Subcutaneous adipose tissue (tissue), 4 donors: ENCODE results near the gene GRID1. TPM values are rescaled to one million over a fixed set of nuclear protein-coding genes. Genes with fewer than 3 reads are reported as not detected.

Experiments used
- CTCF ChIP-seq: fragments of 450-650 bp; IDR thresholded peaks from one replicate; pipeline ENCODE4 v1.5.1; 2016; ENCODE audit warnings: low read depth, mild to moderate bottlenecking, control low read depth, antibody characterized with exemption, moderate library complexity
- small RNA-seq: library from RNA; depleted of rRNA; stranded (forward); fragments of <200 nt; gene quantifications from one replicate; pipeline ENCODE3, GENCODE V24; 2016
- total RNA-seq, 4 donors: library from RNA; depleted of rRNA; stranded (reverse); fragments of >200 nt; gene quantifications; one replicate each; pipeline ENCODE4 v1.1.0, GENCODE V29; 2016

Gene GRID1
- total RNA-seq, 4 donors from 2014 or later: 0.49 to 2.0 (median 1.1) TPM

DNA sequence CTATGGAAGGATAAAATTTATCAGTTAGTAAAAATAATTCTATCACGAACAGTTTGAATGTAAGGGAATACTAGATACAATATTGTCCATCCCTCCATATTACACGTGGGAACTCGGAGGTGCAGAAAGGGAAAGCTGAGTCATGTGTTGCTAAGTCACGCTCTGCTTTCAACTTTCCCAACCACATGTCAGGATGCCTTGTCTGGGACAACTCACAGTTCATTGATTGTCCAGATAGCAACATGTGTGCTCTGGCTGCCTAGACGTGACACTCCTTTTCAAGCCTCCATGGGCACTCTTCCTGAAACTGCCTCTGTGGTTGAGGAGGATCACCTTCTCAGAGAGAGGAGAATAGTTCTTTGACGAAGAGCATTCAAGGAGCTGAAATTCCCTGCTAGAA lies 808.1 kb downstream of the GRID1 start:
- no peak for TF ChIP-seq CTCF

DNA sequence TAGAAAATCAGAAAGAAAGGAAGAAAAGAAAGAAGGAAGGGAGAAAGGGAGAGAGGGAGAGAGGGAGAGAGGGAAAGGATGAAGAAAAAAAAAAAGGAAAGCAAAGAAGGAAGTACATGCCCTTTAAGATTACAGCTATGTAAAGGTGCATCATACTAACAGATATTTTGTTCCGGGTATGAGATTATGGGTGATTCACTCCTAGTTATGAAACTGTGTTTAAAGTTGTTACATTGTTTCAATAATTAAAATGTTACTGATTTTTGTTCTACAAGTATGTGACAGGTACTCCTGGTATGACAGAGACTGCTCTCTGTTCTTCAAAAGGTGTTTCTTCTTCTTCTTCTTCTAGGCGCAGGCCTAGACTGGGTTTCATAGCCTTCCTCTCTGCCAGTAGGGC lies 808.9 kb downstream of the GRID1 start:
- no peak for TF ChIP-seq CTCF

DNA sequence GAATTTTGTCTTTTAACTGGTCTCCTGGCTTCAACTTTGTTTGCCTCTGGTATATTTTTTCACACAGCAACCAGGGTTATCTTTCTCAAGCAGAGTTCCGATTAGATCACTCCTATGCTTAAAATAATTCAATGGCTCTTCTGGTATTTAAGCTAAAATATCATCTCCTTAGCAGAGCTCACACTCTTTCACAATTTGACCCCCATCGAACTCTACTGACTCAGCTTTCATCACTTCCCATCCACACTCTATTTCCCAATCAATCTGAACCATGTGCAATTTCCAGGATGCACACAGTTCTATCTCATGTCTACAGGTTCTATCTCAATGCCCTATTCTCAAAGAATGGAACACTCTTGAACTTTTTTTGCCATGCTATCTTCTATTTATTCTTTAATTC lies 809.5 kb downstream of the GRID1 start:
- TF ChIP-seq CTCF: no peak

Small RNAs within 50 kb of the gene (small RNA-seq; reads per million reads assigned to genes)
- gene MIR346: not detected
- gene RF02271: not detected
- not detected for gene RN7SKP238
- not detected for gene RNA5SP322

Other genes starting within 250 kb of the GRID1 start
- gene WAPL, start 155.0 kb upstream of the GRID1 start, total RNA-seq: 10 to 100 TPM; 33.5 to 45.8 (median 37.6) TPM